HG03354 (cell line): ENCODE data around the gene PGAM5.
"Not testable (repeated sequence)": the region's sequence is repeated elsewhere in the genome, so short reads cannot be mapped to it uniquely, and the experiment has no call there.

Source experiments
- ATAC-seq: cut with Tn5 transposase; IDR thresholded peaks from one replicate; pipeline ENCODE4 v1.9.1; 2021; ENCODE audit warnings: mild to moderate bottlenecking; ENCODE audit not compliant: unreplicated experiment, poor library complexity, severe bottlenecking

The PGAM5 gene

DNA sequence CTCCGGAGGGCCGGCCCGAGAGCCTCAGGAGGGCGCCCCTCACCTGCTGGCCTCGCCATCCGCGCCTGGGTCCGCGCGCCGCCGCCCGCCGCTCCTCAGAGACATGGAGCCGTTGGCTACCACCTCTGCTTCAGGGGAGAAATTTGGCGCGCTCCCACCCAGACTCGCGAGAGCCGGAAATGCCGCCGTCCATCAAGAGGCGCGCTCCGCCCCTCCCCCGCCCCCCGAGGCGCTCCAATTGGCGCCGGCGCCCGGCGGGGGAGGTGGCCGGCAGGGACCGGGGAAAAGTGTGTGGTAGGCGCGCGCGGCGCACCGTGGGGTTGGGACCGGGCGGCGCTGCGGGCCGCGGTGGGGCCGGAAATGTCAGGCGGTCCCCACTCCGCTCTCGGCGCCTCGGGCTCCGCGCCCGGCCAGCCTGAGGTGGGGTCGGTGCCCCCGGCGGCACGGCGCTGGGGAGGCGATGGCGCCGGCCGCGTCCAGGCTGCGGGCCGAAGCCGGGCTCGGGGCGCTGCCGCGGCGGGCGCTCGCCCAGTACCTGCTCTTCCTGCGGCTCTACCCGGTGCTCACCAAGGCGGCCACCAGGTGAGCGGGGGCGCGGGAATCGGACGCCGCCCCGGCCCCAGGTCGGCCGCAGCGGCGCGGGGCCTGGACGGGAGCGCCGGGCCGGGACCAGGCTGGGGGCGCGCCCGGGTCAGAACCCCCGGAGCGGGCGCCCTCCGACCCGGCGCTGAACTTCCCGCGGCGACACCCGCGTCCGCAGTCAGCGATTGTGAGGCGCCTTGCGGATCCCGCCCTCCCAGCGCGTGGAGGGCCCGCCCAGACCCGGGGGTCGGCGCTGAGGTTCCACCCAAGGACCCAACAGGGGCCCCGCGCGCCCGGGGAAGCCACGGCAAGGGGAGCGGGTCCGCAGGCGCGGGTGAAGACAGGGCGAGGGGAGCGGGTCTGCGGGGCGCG, 23.2 kb upstream of the PGAM5 start, which contains the start of the genes POLE and PXMP2:
POLE (minus strand) TSS at position 132 of the 954 bp plus-strand sequence; CDS start at position 105, 27 bp downstream.
PXMP2 (plus strand) TSS at position 377 of the 954 bp plus-strand sequence; CDS start at position 461, 84 bp downstream.
- ATAC-seq = peak; percentile 95

DNA sequence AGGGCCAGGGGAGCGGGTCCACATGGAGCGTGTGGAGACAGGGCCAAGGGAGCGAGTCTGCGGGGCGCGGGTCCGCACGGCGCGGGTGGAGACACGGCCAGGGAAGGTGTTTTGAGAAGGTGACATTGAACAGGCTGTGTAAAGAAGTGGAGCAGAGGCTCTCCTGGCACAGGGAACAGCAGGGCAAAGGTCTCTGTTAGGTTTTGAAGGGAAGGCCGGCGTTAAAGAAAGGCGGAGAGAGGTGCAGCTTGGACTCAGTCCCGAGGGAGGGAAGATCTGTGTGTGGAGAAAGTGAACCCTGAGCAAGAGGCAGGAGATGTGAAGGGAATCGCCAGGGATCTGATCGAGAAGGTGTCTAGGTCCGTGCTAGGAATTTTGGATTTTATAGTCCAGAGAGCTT, 21.4 kb upstream of the PGAM5 start:
- ATAC-seq = no peak

DNA sequence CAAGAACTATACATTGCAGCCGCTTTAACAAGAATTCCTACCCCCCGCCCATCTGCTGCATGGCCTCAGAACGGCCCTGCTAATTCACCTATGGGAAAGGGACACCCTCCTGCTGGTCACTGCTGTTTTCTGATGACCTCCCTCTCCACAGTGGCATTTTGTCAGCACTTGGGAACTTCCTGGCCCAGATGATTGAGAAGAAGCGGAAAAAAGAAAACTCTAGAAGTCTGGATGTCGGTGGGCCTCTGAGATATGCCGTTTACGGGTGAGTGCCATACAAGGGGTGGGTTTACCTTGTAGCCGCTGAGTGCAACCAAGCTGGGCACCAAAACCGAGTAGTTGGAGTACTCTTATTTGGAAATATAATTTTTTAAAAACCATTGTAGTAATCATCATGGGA, 20.5 kb upstream of the PGAM5 start:
- ATAC-seq = no peak

DNA sequence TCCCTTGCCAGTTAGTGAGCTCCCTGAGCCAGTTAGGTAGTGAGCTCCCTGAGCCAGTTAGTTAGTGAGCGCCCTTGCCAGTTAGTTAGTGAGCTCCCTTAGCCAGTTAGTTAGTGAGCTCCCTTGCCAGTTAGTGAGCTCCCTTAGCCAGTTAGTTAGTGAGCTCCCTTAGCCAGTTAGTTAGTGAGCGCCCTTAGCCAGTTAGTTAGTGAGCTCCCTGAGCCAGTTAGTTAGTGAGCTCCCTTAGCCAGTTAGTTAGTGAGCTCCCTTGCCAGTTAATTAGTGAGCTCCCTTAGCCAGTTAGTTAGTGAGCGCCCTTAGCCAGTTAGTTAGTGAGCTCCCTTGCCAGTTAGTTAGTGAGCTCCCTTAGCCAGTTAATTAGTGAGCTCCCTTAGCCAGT, 18.6 kb upstream of the PGAM5 start:
- ATAC-seq = not testable (repeated sequence)

DNA sequence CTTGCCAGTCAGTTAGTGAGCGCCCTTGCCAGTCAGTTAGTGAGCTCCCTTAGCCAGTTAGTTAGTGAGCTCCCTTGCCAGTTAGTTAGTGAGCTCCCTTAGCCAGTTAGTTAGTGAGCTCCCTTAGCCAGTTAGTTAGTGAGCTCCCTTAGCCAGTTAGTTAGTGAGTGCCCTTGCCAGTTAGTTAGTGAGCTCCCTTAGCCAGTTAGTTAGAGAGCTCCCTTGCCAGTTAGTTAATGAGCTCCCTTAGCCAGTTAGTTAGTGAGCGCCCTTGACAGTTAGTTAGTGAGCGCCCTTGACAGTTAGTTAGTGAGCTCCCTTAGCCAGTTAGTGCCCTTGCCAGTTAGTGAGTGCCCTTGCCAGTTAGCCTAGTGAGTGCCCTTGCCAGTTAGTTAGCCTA, 15.8 kb upstream of the PGAM5 start:
- ATAC-seq = not testable (repeated sequence)

DNA sequence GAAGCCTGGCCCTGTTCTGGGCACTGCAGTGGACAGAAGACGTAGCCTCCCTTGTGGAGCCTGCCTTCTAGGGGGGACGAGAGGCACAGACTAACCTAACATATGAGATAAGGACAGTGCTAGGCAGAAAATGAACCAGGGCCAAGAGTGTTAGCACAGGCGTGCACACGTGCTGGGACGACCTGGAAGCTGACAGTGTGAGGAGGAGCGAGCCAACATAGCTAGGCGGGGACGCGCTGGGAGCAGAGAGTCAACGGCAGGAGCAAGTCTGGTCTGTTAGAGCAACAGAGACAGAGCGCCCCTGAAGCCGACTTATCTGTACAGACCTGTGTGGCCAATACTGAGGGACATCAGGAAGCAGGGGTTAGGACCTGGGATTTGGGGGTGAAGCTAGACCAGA, 15.2 kb upstream of the PGAM5 start:
- no peak for ATAC-seq

DNA sequence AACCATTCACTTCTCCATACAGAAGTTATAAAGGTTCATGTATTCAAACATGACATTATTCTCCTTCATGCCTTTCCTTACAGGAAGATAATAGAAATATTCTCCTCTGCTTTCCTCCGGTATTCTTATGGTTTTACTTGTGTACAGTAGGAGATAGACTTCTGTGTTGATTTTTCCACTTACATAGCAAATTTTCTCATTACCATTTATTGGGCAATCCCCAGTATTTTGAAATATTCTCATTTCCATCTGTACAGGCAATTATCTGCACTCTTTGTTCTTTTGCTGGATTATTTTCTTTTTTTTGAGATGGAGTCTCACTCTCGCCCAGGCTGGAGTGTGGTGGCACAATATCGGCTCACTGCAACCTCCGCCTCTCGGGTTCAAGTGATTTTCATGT, 12.3 kb upstream of the PGAM5 start:
- no peak for ATAC-seq

DNA sequence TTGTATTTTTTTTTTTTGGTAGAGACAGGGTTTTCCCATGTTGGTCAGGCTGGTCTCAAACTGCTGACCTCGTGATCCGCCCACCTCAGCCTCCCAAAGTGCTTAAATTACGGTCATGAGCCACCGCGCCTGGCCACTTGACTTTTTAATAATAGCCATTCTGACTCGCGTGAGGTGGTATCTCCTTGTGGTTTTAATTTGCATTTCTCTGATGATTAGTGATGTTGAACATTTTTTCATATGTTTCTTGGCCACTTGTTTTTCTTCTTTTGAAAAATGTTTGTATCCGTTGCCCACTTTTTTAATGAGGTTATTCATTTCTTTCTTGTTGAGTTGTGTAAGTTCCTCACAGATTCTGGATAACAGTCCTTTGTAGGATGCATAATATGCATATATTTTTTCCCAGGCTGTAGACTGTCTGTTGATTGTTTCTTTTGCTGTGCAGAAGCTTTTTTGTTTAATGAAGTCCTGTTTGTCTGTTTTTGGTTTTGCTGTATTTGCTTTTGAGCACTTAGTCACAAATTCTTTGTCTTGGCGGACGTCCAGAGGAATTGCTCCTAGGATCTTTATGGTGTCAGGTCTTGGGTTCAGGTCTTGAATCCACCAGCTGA, 10.3 kb upstream of the PGAM5 start:
- ATAC-seq = peak; percentile 58

DNA sequence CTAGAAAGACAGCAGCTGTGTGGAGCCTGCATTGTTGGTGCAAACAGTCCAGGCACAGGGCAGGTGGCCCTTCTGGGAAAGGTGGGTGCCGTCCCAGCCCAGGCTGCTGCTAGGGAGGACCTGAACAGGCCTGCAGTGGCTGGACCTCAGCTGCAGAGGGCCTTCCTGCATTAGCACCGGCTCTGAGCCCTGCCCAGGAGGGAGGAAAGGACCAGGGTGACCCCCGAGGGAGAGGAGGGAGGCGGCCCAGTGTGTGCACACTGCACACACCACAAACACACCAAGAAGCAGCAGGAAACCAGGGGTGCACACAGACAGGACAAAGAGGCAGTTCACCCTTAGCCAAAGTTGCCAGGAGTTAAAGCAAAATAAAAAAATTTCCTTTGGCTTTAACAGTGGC, 8.0 kb upstream of the PGAM5 start:
- no peak for ATAC-seq

DNA sequence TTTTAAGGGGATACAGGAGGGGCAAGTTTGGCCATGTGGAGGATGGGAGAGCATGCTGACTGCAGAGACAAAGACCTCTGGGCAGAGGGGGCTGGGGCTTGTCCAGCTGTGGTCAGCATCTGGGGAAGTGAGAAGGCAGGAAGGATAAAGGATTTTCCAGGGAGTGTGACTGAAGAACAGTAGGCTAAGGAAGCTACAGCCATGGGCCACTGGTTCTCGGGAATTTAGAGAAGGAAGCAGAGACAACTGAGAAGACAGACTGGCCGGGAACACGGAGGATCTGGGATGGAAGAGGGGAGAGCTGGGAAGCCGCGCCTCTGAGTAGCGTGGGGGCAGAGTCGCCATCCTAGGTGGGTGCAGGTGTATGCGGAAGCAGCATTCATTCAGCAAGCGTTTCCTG, 7.0 kb upstream of the PGAM5 start:
- ATAC-seq = no peak

DNA sequence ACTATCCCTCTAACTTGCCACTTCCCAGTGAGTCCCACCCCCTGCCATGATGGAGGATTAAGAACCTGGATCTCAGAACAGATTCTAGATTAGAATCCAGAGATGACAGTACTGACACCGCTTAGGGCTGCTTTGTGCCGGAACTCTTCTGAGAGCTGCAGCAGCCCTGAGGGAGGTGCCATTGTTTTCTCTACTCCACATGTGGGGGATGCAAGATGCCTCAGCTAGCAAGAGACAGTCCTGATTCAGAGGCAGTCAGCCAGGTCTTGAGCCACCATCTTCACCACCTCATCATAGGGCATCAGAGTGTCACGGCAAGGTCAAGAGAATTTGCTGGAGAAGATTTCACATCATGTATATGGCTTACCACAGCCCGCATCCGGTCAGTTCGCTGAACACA, 3.4 kb upstream of the PGAM5 start:
- no peak for ATAC-seq

DNA sequence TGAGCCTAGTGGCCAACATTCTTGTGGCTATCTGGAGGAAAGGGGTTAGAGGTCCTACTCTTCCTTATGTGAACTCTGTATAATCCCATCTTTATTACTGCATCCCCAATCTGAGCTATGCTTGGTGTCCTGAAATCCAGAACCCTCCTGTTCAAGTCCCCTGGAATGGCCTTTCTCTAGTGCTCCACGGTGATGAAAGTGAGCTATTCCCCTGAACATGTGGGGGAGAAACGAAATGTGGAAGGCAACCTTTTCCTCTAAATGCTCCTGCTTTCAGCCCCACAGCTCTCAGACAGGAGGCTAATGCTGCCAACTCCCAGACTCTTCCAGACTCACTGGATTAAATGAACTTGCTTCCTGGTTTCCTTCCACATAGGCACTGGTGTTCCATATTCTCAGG, 2.5 kb upstream of the PGAM5 start:
- no peak for ATAC-seq

DNA sequence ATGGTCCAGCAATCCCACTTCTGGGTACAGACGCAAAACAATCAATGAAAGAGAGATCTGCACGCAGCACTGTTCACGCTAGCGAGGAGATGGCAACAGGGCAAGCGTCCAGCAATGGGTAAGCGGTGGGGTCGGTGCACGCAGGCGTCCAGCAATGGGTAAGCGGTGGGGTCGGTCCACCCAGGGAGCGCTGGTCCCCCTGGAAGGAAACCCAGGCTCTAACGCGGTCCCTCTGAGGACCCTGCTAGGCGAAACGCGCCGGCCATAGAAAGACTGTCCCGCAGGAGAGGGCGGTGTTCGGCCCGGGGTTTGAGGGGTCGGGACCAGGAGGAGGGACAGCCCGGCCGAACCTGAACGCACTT, 618 bp upstream of the PGAM5 start:
- ATAC-seq = peak; percentile 40

DNA sequence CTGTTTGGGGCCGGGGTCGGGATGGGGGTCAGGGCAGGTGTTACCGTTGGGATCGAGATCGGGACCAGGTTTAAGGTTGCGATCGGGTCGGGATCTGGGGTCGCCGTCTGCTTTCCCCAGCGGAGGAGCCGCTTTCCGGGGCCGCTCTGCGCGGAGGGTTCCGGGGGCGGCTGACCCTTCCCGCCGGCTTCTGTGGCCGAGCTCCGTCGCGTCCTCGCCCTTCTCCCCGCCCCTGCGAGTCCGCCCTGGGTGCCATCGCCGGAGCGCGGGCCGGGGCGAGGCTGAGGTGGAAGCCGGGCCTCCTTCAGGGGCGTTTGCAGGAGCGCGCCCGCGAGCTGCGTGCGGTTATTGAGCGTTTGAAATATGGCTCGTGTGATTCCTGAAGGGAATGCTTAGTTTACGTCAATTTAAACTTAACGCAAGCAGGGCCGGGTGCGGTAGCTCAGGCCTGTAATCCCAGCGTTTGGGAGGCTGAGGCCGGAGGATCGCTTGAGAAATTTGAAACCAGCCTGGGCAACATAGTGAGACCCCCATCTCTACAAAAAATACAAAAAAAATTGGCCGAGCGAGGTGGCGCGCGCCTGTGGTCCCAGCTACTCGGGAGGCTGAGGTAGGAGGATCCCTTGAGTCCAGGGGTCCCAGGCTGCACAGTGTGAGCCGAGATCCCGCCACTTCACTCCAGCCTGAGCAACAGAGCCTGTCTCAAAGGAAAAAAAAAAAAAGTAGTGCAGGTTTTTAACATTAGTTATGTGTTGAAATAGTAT, 620 bp downstream of the PGAM5 start:
- peak; percentile 13 for ATAC-seq

DNA sequence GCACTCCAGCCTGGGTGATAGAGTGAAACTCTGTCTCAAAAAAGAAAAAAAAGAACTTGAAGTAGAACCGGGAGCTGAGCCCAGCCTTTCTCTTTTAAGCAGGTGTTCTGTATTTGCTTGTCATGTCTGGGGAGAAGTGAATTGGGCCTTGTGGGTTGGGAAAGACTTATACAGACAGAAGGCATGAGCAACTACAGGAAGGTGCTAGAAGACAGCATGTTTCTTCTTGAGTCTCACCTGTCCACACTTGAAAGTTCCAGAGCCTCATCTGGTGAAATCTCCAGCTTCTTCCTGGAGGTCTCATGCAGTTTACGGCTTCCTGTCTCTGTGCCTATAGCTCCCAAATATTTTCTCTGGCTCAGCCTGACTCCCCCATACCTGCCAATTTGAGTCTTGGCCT, 2.5 kb downstream of the PGAM5 start:
- ATAC-seq = no peak

DNA sequence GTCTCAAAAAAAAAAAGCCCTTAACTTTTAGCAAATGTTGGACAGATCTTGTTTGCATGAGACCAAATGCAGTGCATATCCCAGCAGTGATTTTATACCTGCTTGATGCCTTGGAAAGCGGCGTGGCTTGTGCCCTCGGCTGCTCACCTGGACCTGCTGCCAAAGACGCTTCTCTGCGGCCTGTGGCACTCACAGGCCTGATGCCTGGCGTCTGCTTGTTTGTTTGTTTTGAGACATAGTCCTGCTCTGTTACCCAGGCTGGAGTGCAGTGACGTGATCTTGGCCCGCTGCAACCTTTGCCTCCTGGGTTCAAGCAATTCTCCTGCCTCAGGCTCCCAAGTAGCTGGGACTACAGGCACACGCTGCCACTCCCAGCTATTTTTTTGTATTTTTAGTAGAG, 5.2 kb downstream of the PGAM5 start:
- no peak for ATAC-seq

DNA sequence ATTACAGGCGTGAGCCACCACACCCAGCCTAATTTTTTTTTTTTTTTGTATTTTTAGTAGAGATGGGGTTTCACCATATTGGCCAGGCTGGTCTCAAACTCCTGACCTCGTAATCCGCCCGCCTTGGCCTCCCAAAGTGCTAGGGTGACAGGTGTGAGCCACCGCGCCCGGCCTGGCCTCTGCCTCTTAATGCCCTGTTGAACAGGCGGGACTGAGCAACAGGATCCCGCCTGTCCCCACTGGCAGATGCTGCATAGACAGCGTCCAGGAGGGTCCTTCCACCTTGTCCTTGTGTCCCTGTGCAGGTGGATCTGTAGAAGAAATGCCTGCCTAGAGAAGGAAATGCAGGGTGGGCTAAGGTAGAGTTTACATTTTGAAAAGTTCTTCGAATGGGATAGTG, 5.7 kb downstream of the PGAM5 start:
- no peak for ATAC-seq

DNA sequence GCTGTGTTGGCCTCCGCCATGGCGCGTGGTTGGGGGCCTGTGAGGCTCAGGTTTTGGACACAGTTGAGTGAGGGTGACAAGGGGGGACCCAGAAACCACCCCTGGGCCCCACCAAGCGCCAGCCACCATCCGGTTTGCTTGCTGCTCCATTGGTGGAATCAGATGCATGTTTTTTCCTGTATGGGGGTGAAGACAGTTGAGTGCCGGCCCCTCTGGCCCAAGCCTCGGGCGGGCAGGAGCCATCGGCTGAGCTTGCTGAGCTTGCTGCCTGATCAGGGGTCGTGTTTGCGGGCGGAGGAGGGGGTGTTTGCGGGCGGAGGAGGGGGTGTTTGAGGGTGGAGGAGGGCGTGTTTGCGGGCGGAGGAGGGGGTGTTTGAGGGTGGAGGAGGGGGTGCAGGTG, 6.4 kb downstream of the PGAM5 start:
- no peak for ATAC-seq

DNA sequence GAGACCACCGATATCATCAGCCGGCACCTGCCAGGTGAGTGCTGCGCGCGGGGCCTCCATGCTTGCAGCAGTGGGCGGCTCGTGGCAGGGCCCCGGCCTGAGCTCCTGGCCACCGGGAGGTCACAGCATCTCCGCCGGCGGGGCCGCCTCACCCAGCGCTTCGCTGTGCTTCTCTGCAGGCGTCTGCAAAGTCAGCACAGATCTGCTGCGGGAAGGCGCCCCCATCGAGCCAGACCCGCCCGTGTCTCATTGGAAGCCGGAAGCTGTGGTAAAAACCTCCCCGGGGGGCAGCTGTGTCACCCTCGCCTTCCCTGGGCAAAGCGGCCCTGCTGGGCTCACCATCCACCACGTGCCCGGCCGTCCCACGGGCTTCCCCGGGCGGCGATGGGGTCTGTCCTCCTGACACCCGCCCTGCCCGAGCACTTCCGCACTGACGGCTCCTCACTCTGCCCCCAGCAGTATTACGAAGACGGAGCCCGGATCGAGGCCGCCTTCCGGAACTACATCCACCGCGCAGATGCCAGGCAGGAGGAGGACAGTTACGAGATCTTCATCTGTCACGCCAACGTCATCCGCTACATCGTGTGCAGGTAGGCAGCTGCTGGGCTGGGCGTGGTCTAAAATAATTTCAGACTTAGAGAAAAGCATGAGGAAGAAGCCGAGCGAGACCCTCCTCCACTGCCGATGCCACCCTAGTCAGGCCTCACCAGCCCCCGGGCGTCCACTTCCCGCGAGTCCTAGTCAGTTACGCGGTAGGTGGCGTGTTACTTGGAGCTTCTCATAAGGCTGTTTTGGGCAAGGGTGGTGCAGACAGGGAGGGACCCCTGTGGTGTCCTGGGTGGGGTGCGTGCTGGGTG, 7.1 kb downstream of the PGAM5 start:
- no peak for ATAC-seq

DNA sequence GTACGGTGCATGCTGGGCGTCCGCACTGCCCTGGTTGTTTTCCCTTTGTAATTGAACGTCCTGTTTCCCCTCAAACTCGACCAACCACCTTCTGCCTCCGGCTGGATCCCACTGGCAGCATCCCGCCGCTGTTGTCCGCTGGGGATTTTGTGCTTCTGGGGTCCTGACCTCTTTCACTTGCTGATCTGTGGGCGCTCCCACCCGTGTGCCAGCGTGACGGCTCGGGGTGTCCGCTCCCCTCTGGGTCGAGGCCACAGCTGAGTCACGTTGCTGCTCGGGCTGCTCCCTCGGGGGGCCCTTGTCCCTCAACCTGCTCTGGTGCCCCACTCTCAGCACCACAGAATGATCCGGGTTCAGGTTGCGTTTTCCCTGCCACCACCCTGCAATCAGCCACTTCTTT, 8.0 kb downstream of the PGAM5 start:
- ATAC-seq = no peak
